ENCODE measurements around the gene UBL7.

Gene UBL7

DNA sequence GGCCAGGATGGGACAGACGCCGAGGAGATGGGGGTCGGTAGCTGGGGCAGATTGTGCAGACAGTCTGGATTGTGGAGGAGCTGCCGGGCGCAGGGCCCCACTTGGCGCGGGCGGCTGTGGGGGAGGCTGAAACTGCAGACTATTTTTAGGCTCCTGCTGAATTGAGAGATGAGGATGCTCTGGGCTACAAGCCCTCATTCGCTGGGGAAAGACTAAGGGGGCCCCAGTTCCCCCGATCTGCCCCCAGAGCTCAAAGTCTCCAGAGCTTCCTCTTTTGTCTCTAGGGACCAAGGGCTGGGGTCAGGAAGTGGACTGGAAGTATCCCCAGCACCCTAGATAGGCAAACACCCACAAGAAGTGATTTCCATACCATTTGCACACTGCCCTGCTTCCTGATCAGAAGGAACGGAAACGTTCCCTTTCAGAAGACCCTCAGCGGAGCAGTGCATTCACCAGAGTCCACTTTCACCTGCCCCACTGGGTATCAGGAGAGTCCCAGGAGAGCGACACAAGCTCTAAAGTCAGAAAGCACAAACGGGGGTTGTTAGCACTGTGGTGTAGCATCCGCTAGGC, 56.9 kb downstream of the UBL7 start:
- no peak for DNase-seq

DNA sequence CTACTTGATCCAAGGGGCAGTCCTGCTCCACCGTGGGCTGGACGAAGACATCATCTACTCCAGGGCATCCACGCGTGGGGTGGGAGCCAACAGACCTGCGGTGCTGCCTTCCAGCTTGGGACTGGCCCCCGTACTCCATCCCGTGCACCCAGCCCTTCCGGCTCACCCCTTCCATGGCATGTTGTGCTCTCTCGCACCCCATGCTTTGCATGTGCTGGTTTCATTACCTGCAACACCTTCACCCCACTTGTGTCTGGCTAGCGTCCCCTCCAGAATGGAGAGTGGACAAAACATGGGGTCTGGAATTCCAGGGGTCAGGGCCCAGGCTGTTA, 57.4 kb downstream of the UBL7 start:
- no peak for DNase-seq

DNA sequence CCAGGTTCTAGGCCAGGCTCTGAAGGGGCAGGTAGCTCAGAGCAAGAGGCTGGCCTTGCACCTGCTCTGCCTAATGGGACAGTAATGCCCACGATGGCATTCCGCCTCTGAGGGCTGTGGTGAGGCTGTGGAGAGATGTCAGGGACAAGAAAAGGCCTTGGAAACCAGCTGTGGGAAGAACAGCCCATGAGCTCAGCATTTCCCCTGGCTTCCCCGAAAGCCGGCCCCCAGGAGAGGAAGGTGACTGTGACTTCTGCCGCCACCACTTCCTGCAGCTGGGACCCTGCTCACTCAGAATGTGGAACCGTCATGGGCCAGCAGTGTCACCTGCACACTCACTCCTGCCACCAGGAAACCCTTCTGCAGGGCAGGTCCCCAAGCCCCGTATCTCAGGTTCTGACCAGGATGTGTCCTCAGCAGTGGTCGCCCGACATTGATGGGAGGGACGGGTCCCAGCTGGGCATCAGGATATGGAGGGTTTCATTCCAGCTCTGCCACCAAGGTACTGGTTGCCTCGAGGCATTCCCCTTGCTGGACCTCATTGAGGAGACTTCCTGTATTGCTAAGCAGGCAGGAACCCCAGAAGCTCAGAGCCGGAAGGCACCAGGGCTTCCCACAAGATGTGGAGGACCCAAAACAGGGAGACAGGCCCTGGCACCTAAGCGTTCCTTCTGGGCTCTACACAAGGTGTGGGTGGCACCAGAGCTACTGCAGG, 57.9 kb downstream of the UBL7 start:
- no peak for DNase-seq

DNA sequence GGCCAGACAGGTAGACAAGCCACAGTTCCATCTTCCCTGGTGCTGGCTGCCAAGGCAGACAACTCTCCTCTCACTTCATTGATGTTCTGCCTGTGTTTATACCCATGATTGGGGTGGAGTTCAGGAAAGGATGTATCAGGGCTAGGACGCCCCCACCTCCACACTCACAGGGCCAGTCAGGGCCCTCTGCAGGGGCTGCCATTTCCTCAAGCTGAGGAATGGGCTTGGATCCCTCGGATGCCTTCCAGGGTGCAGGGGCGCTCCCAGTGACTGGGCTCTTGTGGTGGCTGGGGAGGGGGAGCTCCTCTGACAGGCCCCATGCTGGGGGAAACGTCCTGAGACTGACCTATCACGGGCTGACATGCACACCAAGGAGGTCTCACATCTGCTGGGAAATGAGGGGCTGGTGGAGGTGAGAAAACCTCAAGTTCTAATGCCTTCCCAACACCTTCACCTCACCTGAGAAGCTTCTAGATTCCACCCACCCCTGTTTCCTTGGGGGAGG, 58.6 kb downstream of the UBL7 start:
- DNase-seq, result no peak

DNA sequence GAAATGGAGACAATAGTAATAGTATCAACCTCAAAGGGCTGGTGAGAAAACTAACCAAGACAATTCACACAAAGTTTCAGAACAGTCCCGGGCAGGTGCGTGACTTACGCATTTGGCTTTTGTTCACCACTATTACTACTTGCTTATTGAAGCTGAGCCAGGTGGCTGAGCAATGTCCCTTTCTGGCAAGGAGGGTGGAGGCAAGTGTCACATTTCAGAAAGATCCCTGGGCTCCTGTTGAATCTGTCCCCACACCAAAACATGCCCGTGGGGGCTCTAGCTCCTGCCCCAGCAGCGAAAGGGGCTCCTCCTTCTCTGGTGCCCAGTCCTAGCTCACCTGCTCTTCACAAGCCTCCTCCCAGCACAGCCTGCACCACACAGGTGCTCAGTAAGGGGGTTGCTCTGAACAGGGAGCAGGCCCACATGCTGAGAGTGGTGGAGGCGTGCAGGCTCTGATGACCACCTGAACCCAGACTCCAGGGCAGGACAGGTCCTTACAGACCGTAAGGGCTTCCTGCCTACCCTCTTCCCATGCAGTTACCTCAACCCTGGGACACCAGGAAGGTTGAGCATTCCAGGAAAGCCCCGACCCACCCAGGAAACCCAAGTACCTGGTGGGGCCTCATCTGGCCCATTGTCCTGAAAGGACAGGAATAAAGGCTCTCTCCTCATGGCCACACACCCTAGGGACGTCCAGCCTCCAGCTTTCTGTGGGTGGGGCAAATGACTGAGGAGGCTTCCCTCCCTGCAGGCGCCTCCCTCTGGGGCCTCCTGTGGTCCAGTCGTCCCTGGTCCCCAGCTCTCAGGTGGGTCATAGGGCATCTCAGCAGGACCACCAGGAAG, 59.8 kb downstream of the UBL7 start:
- DNase-seq, result no peak

DNA sequence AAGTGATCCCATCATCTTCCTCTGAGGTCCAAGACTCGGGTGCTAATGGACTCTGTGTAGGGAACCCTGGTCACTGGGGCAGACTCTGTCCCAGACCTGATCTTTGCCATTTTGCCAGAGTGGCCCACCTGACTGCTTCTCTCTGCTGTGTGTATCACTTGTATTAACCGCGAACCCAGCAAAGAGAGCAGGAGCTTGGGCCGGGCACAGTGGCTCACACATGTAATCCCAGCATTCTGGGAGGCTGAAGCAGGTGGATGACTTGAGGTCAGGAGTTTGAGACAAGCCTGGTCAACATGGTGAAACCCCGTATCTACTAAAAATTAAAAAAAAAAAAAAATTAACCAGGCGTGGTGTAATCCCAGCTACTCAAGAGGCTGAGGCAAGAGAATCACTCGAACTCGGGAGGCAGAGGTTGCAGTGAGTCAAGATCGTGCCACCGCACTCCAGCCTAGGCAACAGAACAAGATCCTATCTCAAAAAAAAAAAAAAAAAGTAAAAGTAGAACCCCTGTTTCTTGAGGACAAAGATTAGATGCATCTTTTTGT, 60.6 kb downstream of the UBL7 start:
- no peak for DNase-seq

DNA sequence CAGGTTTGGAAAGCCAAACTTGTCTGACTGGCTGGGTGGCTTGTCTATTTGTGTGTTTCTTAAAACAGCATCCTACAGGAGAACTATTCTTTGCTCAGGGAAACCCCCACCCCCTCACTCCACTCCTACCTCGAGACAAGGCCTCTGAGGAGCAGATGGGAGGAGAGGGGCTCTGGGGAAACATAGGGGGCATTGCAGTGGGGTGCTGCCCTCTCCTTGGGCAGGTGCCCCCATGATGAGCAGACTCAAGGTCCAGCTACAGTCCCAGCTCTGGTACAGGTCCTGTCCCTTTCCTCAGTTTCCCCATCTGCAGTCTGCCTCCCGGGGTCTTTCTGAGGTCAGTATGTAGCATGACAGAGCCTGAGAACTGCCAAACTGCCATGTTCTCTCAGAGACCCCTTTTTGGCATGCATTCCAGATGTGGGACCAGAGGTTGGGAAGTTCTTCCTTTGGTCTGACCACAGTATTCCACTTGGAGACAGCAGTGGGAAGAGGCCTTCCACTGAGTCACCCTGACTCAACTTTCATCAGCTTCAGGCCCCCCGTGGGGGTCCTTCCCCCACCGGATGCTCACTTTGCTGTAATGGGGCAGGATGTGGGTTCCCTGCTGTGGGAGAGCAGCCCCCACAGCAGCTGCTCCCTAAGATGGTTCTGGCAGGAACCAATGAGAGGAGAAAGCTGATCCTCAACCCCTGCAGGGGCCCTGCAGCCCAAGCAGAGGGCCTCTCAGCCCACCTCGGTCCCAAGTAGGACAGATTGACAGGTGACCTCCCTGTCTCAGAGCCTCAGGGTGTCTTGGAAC, 61.2 kb downstream of the UBL7 start:
- DNase-seq, result no peak

DNA sequence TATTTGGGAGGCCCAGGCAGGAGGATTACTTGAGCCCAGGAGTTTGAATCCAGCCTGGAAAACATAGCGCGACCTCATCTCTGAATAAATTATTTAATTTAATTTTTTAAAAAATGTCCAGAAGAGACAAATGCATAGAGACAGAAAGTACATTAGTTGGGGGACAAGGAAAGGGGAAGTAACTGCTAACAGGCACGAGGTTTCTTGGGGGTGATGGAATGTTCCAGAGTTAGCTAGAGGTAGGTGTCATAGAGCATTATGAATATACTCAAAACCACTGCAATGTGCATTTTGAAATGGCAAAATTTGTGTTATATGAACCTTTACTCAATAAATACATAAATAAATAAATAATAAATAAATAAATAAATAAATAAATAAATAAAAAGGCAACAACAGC, 61.9 kb downstream of the UBL7 start:
- no peak for DNase-seq

DNA sequence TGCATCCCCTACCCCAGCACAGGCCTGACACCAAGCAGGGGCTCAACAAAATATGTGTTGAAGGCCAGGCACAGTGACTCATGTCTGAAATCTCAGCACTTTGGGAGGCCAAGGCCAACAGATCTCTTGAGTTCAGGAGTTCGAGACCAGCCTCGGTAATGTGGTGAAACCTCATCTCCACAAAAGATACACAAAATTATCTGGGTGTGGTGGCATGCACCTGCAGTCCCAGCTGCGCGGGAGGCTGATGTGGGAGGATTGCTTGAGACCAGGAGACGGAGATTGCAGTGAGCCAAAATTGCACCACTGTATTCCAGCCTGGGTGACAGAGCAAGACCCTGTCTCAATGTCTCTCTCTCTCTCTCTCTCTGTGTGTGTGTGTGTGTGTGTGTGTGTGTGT, 62.8 kb downstream of the UBL7 start:
- DNase-seq, result no peak

DNA sequence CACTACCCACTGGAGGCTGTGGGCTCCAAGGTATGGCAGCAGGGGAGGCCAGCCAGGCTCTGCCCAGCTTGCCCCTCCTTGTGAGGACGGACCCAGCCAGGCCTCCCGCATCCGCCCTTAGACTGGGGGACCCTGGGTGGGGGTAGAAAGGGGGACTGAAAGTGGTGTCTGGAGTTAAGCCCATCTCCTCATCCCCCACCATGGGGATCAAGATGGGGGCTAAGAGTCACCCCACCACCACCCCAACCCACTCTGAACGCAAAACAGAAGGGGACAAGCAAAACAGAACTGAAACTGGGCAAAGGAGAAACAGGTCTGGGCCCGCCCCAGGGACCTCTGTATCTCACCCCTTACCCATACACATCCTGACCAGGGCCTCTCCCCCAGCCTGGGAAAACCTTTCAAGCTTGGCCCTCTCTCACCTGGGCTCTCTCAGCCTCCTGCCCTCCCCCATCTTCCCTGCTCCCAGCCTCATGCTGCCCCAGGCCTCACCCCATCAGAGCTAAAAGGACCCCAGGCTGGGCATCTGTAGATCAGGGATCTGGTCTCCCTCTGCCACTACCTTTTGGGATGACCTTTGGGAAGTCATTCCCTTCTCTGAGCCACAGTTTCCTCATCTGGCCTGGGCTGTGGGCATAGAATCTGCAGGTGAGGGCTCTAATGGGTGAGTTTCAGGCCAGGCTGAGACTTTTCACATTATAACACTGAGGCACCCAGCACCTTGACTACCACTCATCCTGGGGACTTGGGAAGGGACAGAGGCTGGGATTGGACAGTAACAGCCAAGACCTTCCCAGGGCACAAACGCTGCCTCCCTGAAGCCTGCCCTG, 63.5 kb downstream of the UBL7 start:
- no peak for DNase-seq

DNA sequence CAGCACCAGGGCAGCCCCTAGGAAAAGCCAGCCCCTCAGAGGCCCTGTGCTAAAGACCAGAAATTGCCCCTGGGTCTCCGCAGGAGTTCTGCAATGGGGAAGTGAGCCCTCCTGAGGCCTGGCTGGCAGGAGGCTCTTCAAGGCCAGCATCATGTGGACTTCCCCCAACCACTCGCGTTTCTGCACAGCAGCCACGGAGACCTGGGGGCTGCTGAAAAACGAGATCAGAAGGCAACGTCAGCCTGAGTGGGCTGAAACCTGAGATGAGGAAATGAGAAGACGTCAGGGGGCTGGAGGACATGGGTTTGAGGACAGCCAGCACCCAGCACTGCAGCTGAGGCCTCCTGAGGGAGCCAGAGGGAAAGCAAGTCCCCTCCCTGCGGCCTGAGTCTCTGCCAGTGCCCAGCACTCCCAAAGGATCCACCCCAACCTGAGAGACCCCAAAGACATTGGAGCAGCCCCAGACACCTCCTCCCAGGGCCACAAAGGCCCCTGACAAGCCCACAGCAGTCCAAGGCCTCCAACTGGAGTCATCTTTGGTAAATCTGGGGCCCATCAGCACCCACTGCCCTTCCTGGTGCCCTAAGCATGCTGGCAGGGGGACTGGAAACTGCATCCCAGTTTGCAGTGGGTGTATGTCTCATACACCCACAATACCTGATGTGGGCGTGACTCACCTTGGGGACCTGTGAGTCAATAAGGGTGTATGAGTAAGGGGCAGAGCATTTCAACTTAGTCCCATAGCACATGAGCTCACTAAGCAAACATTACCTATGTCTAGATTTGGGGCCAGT, 64.3 kb downstream of the UBL7 start:
- no peak for DNase-seq

DNA sequence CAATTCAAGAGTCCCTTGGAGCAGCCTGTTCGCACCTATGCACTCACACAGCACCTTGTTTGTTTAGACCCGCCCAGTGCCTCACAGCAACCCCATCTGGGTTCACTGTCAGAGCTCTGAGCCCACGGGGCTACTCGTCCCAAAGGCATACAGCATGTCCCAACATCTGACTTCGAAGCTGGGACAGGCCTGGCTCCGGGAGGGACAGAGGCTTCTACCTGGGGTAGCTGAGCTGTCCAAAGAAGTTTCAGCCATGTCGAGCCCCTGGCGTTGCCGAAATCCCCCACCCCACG, 64.9 kb downstream of the UBL7 start:
- DNase-seq, result no peak
